Subcutaneous abdominal adipose tissue (tissue), 5 donors: Measurements from ENCODE around the gene SPR.

Experiments used
- H3K27ac ChIP-seq: one replicate; pipeline ENCODE4 v1.7.0; 2013; ENCODE audit warnings: low read depth, mild to moderate bottlenecking, inconsistent platforms, low read length, moderate library complexity
- H3K27me3 ChIP-seq, 5 donors: one replicate each; pipeline ENCODE4 v1.7.0; 2013; ENCODE audit warnings: low read length in 5 of 5, inconsistent platforms in 1 of 5; ENCODE audit not compliant: control insufficient read depth in 5 of 5, insufficient read depth in 4 of 5
- H3K36me3 ChIP-seq, 5 donors: one replicate each; pipeline ENCODE4 v1.7.0; 2013; ENCODE audit warnings: low read length in 5 of 5; ENCODE audit not compliant: control insufficient read depth in 5 of 5, insufficient read depth in 5 of 5
- H3K4me1 ChIP-seq, 5 donors: one replicate each; pipeline ENCODE4 v1.7.0; 2013; ENCODE audit warnings: low read length in 5 of 5, mild to moderate bottlenecking in 3 of 5, moderate library complexity in 1 of 5; ENCODE audit not compliant: control insufficient read depth in 5 of 5, insufficient read depth in 5 of 5
- H3K4me3 ChIP-seq, 5 donors: one replicate each; pipeline ENCODE4 v1.7.0; 2013; ENCODE audit warnings: low read length in 5 of 5, low read depth in 1 of 5
- H3K9ac ChIP-seq, 5 donors: one replicate each; pipeline ENCODE4 v1.7.0; 2013; ENCODE audit warnings: low read length in 5 of 5, mild to moderate bottlenecking in 4 of 5, moderate library complexity in 3 of 5
- H3K9me3 ChIP-seq, 5 donors: one replicate each; pipeline ENCODE4 v1.7.0; 2013; ENCODE audit warnings: low read length in 5 of 5; ENCODE audit not compliant: control insufficient read depth in 5 of 5
- donor health status: healthy.
- donor health status: healthy.
- donor health status: healthy.
- donor health status: healthy.
- donor health status: healthy.

The SPR gene

GRCh38 chr2:72921088-72921851 is 34.1 kb downstream of the SPR start:
- Histone ChIP-seq H3K27ac (no peak overlapping the region), H3K9ac (no peak overlapping the region), H3K4me3 (peak overlapping the region in 1 of 5 donors; percentile 53), H3K27me3 (peaks cover 74 to 93% (median 90%) of the 10 kb centered on the region in 5 donors), H3K4me1 (peaks cover 0 to 54% (median 48%) of the 10 kb centered on the region in 5 donors), H3K9me3 (no peaks in the 10 kb centered on the region), H3K36me3 (no peaks in the 10 kb centered on the region)

- H3K27ac ChIP-seq = no peak overlapping the region
- H3K9ac ChIP-seq = no peak overlapping the region
- H3K9me3 ChIP-seq = no peaks in the 10 kb centered on the region
- peaks cover 74 to 93% (median 90%) of the 10 kb centered on the region in 5 donors for H3K27me3 ChIP-seq
- H3K36me3 ChIP-seq = no peaks in the 10 kb centered on the region
- H3K4me1 ChIP-seq = peaks cover 0 to 48% (median 43%) of the 10 kb centered on the region in 5 donors
- H3K4me3 ChIP-seq = no peak overlapping the region
Measured at GRCh38 chr2:72921853-72922252, 34.6 kb downstream of the SPR start.

- H3K4me3 ChIP-seq = peak overlapping the region in 1 of 5 donors; percentile 8
- H3K4me1 ChIP-seq = peaks cover 0 to 30% (median 27%) of the 10 kb centered on the region in 5 donors
- no peak overlapping the region for H3K27ac ChIP-seq
- H3K36me3 ChIP-seq = no peaks in the 10 kb centered on the region
- H3K27me3 ChIP-seq = peaks cover 66 to 98% (median 93%) of the 10 kb centered on the region in 5 donors
- no peak overlapping the region for H3K9ac ChIP-seq
- no peaks in the 10 kb centered on the region for H3K9me3 ChIP-seq
Measured at GRCh38 chr2:72923833-72924352, 36.7 kb downstream of the SPR start.

GRCh38 chr2:72924353-72925240 is 37.4 kb downstream of the SPR start:
- H3K9ac ChIP-seq = no peak overlapping the region
- H3K4me3 ChIP-seq = peak overlapping the region in 1 of 5 donors; percentile 8
- no peak overlapping the region for H3K27ac ChIP-seq
- H3K9me3 ChIP-seq = no peaks in the 10 kb centered on the region
- H3K36me3 ChIP-seq = no peaks in the 10 kb centered on the region
- H3K4me1 ChIP-seq = peaks cover 0 to 30% (median 26%) of the 10 kb centered on the region in 5 donors
- peaks cover 60 to 96% (median 94%) of the 10 kb centered on the region in 5 donors for H3K27me3 ChIP-seq

GRCh38 chr2:72925328-72925943 is 38.2 kb downstream of the SPR start:
- H3K9ac ChIP-seq = no peak overlapping the region

GRCh38 chr2:72926368-72926767 is 39.2 kb downstream of the SPR start:
- H3K9ac ChIP-seq = no peak overlapping the region
- peaks cover 0 to 15% (median 11%) of the 10 kb centered on the region in 5 donors for H3K4me1 ChIP-seq
- H3K27me3 ChIP-seq = peaks cover 50 to 83% (median 78%) of the 10 kb centered on the region in 5 donors
- H3K4me3 ChIP-seq = no peak overlapping the region
- no peak overlapping the region for H3K27ac ChIP-seq
- H3K9me3 ChIP-seq = no peaks in the 10 kb centered on the region
- no peaks in the 10 kb centered on the region for H3K36me3 ChIP-seq

More at GRCh38 chr2:72925328-72925943, 38.2 kb downstream of the SPR start:
- peaks cover 59 to 90% (median 86%) of the 10 kb centered on the region in 5 donors for H3K27me3 ChIP-seq
- H3K36me3 ChIP-seq = no peaks in the 10 kb centered on the region
- peaks cover 0 to 22% (median 18%) of the 10 kb centered on the region in 5 donors for H3K4me1 ChIP-seq
- H3K4me3 ChIP-seq = no peak overlapping the region
- no peaks in the 10 kb centered on the region for H3K9me3 ChIP-seq
- no peak overlapping the region for H3K27ac ChIP-seq

- Histone ChIP-seq H3K27me3 (peaks cover 44 to 79% (median 75%) of the 10 kb centered on the region in 5 donors), H3K9ac (no peak overlapping the region), H3K27ac (no peak overlapping the region), H3K4me1 (peaks cover 0 to 15% (median 11%) of the 10 kb centered on the region in 5 donors), H3K9me3 (no peaks in the 10 kb centered on the region), H3K4me3 (no peak overlapping the region), H3K36me3 (no peaks in the 10 kb centered on the region)
Measured at GRCh38 chr2:72926811-72927465, 39.7 kb downstream of the SPR start.

- Histone ChIP-seq H3K4me1 (peaks cover 0 to 15% (median 11%) of the 10 kb centered on the region in 5 donors), H3K27me3 (peaks cover 36 to 70% (median 67%) of the 10 kb centered on the region in 5 donors)
Measured at GRCh38 chr2:72927619-72928550, 40.7 kb downstream of the SPR start.

More at GRCh38 chr2:72927619-72928550, 40.7 kb downstream of the SPR start:
- Histone ChIP-seq H3K9me3 (no peaks in the 10 kb centered on the region), H3K27ac (no peak overlapping the region), H3K4me3 (no peak overlapping the region), H3K36me3 (no peaks in the 10 kb centered on the region), H3K9ac (no peak overlapping the region)
